ENCODE measurements around the gene MELTF. TPM values are rescaled to one million over a fixed set of nuclear protein-coding genes. Genes with fewer than 3 reads are reported as not detected.

MELTF gene
- total RNA-seq, 1 experiment from 2014 or later, result 7.3 TPM

- ATAC-seq (no peak), DNase-seq (ENCODE audit: low spot score) (no peak)
- no peak overlapping the region for H3K27ac Mint-ChIP-seq
- TF ChIP-seq ZNF425 (CRISPR knock-in tag; conservative IDR thresholded peaks at IDR 0.05) (no peak), ZNF396 (CRISPR knock-in tag; IDR thresholded peaks at IDR 0.05; ENCODE audit: borderline replicate concordance) (no peak), JAZF1 (CRISPR knock-in tag; IDR thresholded peaks at IDR 0.05) (no peak), GTF2I (CRISPR knock-in tag; conservative IDR thresholded peaks at IDR 0.05) (no peak), USF2 (CRISPR knock-in tag; IDR thresholded peaks at IDR 0.05) (no peak), NR3C1 (CRISPR knock-in tag; conservative IDR thresholded peaks at IDR 0.05; ENCODE audit: low read depth) (no peak), ATF3 (CRISPR knock-in tag; conservative IDR thresholded peaks at IDR 0.05) (no peak), KAT7 (CRISPR knock-in tag; IDR thresholded peaks at IDR 0.05; ENCODE audit: borderline replicate concordance) (no peak), ELF4 (CRISPR knock-in tag; IDR thresholded peaks at IDR 0.05; ENCODE audit: low read depth) (no peak), FOXP4 (CRISPR knock-in tag; IDR thresholded peaks at IDR 0.05) (no peak), RELA (CRISPR knock-in tag; IDR thresholded peaks at IDR 0.05; ENCODE audit: borderline replicate concordance) (no peak), ETV6 (CRISPR knock-in tag; IDR thresholded peaks at IDR 0.05) (no peak), NFATC4 (CRISPR knock-in tag; IDR thresholded peaks at IDR 0.05) (no peak), HMGXB4 (CRISPR knock-in tag; IDR thresholded peaks at IDR 0.05) (no peak), ZMAT4 (CRISPR knock-in tag; IDR thresholded peaks at IDR 0.05) (no peak)
- peaks cover 20% of the 10 kb centered on the region for H3K27me3 Mint-ChIP-seq (ENCODE audit: low read depth)
- CTCF ChIA-PET, result interaction anchor here (1.3 kb wide), 1 partner anchor 22 kb away, joined by 5 read pairs; the partner anchor contains the start of gene MELTF
- POLR2A ChIA-PET, result no interaction called here
- no peaks in the 10 kb centered on the region for H3K9me3 Mint-ChIP-seq
- H3K36me3 Mint-ChIP-seq, result no peaks in the 10 kb centered on the region
- no peak overlapping the region for H3K4me3 Mint-ChIP-seq
- peaks cover 9% of the 10 kb centered on the region for H3K4me1 Mint-ChIP-seq
These were observed 21.7 kb downstream of the MELTF start for GRCh38 chr3:197007953-197008352.

- DNase-seq (ENCODE audit: low spot score), result no peak
- POLR2A ChIA-PET, result no interaction called here
- CTCF ChIA-PET, result interaction anchor here (1.3 kb wide), 1 partner anchor 23 kb away, joined by 5 read pairs; the partner anchor contains the start of gene MELTF
- TF ChIP-seq NR1H2 (CRISPR knock-in tag; IDR thresholded peaks at IDR 0.05) (no peak), SP1 (CRISPR knock-in tag; conservative IDR thresholded peaks at IDR 0.05) (no peak), ZNF532 (CRISPR knock-in tag; IDR thresholded peaks at IDR 0.05; ENCODE audit: borderline replicate concordance) (no peak), PREB (CRISPR knock-in tag; IDR thresholded peaks at IDR 0.05; ENCODE audit: borderline replicate concordance) (no peak), ZNF232 (CRISPR knock-in tag; IDR thresholded peaks at IDR 0.05) (no peak), MAX (CRISPR knock-in tag; IDR thresholded peaks at IDR 0.05) (no peak), ZNF423 (CRISPR knock-in tag; IDR thresholded peaks at IDR 0.05) (no peak)
These were observed 22.2 kb downstream of the MELTF start for GRCh38 chr3:197007296-197007940.

More at GRCh38 chr3:197007296-197007940, 22.2 kb downstream of the MELTF start:
- Mint-ChIP-seq H3K9me3 (no peaks in the 10 kb centered on the region), H3K4me3 (no peak overlapping the region), H3K4me1 (peaks cover 9% of the 10 kb centered on the region), H3K27ac (no peak overlapping the region), H3K36me3 (no peaks in the 10 kb centered on the region), H3K27me3 (ENCODE audit: low read depth) (peaks cover 20% of the 10 kb centered on the region)
- ATAC-seq, result no peak
